Muscle layer of duodenum (tissue), 2 donors: Measurements from ENCODE around the gene GPR31.
"Not testable (repeated sequence)": the region's sequence is repeated elsewhere in the genome, so short reads cannot be mapped to it uniquely, and the experiment has no call there.

Experiments
- H3K27ac ChIP-seq: one replicate; pipeline ENCODE4 v1.7.0; 2013; ENCODE audit warnings: mild to moderate bottlenecking, low read length
- H3K27me3 ChIP-seq: one replicate; pipeline ENCODE4 v1.7.0; 2013; ENCODE audit warnings: low read depth, mild to moderate bottlenecking, control low read depth, low read length
- H3K36me3 ChIP-seq, 2 donors: one replicate each; pipeline ENCODE4 v1.7.0; 2013; ENCODE audit warnings: low read length in 2 of 2, control low read depth in 1 of 2, mild to moderate bottlenecking in 1 of 2; ENCODE audit not compliant: insufficient read depth in 2 of 2, control insufficient read depth in 1 of 2
- H3K4me1 ChIP-seq, 2 donors: one replicate each; pipeline ENCODE4 v1.7.0; 2013; ENCODE audit warnings: low read length in 2 of 2, mild to moderate bottlenecking in 2 of 2, control low read depth in 1 of 2, moderate library complexity in 1 of 2; ENCODE audit not compliant: insufficient read depth in 2 of 2, control insufficient read depth in 1 of 2
- H3K4me3 ChIP-seq, 2 donors: one replicate each; pipeline ENCODE4 v1.7.0; 2013; ENCODE audit warnings: low read length in 2 of 2, low read depth in 1 of 2, mild to moderate bottlenecking in 1 of 2
- H3K9me3 ChIP-seq, 2 donors: one replicate each; pipeline ENCODE4 v1.7.0; 2013; ENCODE audit warnings: low read length in 2 of 2, control low read depth in 1 of 2, mild to moderate bottlenecking in 1 of 2; ENCODE audit not compliant: control insufficient read depth in 1 of 2
- donor health status: healthy.

GPR31 gene

GRCh38 chr6:167157863-167158262, at the start of gene GPR31:
TSS of gene GPR31 (minus strand) at chr6:167157980. CDS start at chr6:167157831, 149 bp downstream.
- H3K4me3 ChIP-seq: no peak within 1 kb of the TSS
- H3K27ac ChIP-seq: no peak within 1 kb of the TSS
- no peaks in the 10 kb centered on the region for H3K9me3 ChIP-seq
- H3K4me1 ChIP-seq: no peaks in the 10 kb centered on the region
- no peaks in the 10 kb centered on the region for H3K36me3 ChIP-seq
- no peaks in the 10 kb centered on the region for H3K27me3 ChIP-seq

- no peak overlapping the region for H3K4me3 ChIP-seq
- no peaks in the 10 kb centered on the region for H3K9me3 ChIP-seq
- no peaks in the 10 kb centered on the region for H3K27me3 ChIP-seq
- H3K27ac ChIP-seq: no peak overlapping the region
- H3K36me3 ChIP-seq: no peaks in the 10 kb centered on the region
- no peaks in the 10 kb centered on the region for H3K4me1 ChIP-seq
These were observed 49.7 kb upstream of the GPR31 start for GRCh38 chr6:167207527-167207926.

- H3K4me1 ChIP-seq, H3K4me3 ChIP-seq, H3K9me3 ChIP-seq, H3K27me3 ChIP-seq, H3K27ac ChIP-seq, H3K36me3 ChIP-seq: not testable (repeated sequence)
These were observed 47.5 kb upstream of the GPR31 start for GRCh38 chr6:167205316-167205715.

- H3K27me3 ChIP-seq, H3K9me3 ChIP-seq, H3K36me3 ChIP-seq, H3K27ac ChIP-seq, H3K4me1 ChIP-seq, H3K4me3 ChIP-seq: not testable (repeated sequence)
These were observed 46.2 kb upstream of the GPR31 start for GRCh38 chr6:167204059-167204348.

GRCh38 chr6:167203261-167204058, 45.7 kb upstream of the GPR31 start:
- not testable (repeated sequence) for H3K4me1 ChIP-seq, H3K36me3 ChIP-seq, H3K27ac ChIP-seq, H3K9me3 ChIP-seq, H3K4me3 ChIP-seq, H3K27me3 ChIP-seq

GRCh38 chr6:167202613-167203012, 44.8 kb upstream of the GPR31 start:
- H3K36me3 ChIP-seq, H3K4me1 ChIP-seq, H3K4me3 ChIP-seq, H3K27me3 ChIP-seq, H3K9me3 ChIP-seq, H3K27ac ChIP-seq: not testable (repeated sequence)

GRCh38 chr6:167200806-167201205, 43.0 kb upstream of the GPR31 start:
- H3K36me3 ChIP-seq: no peaks in the 10 kb centered on the region

GRCh38 chr6:167195941-167196610, 38.3 kb upstream of the GPR31 start:
- H3K27me3 ChIP-seq, H3K4me3 ChIP-seq, H3K9me3 ChIP-seq, H3K27ac ChIP-seq, H3K36me3 ChIP-seq, H3K4me1 ChIP-seq: not testable (repeated sequence)

More at GRCh38 chr6:167200806-167201205, 43.0 kb upstream of the GPR31 start:
- Histone ChIP-seq H3K27ac (no peak overlapping the region), H3K9me3 (no peaks in the 10 kb centered on the region), H3K4me1 (no peaks in the 10 kb centered on the region), H3K27me3 (no peaks in the 10 kb centered on the region), H3K4me3 (no peak overlapping the region)

GRCh38 chr6:167193515-167194125, 35.8 kb upstream of the GPR31 start:
- not testable (repeated sequence) for H3K27ac ChIP-seq, H3K36me3 ChIP-seq, H3K27me3 ChIP-seq, H3K9me3 ChIP-seq, H3K4me1 ChIP-seq, H3K4me3 ChIP-seq

GRCh38 chr6:167191043-167191583, 33.3 kb upstream of the GPR31 start:
- H3K27ac ChIP-seq, H3K4me1 ChIP-seq, H3K27me3 ChIP-seq, H3K9me3 ChIP-seq, H3K36me3 ChIP-seq, H3K4me3 ChIP-seq: not testable (repeated sequence)

- H3K4me1 ChIP-seq, H3K36me3 ChIP-seq, H3K4me3 ChIP-seq, H3K27me3 ChIP-seq, H3K27ac ChIP-seq, H3K9me3 ChIP-seq: not testable (repeated sequence)
These were observed 29.5 kb upstream of the GPR31 start for GRCh38 chr6:167187275-167187674.
